DND-41 (cell line): ENCODE data around the gene GPR89B.
"Not testable (repeated sequence)": the region's sequence is repeated elsewhere in the genome, so short reads cannot be mapped to it uniquely, and the experiment has no call there.

ENCODE experiments used
- ATAC-seq: fragments of 200-7000 bp; cut with Tn5 transposase; 3 replicates; pipeline ENCODE4 v1.9.1; 2021; ENCODE audit warnings: low read depth; ENCODE audit not compliant: insufficient read depth
- DNase-seq: peaks from one replicate; pipeline ENCODE4 v3.0.0-alpha.2; 2020
- H2AFZ ChIP-seq: 2 replicates; pipeline ENCODE4 v1.6.0; 2012; ENCODE audit warnings: low read depth, low read length
- H3K27ac ChIP-seq: 2 replicates; pipeline ENCODE4 v1.5.1; 2012; ENCODE audit warnings: low read length, inconsistent platforms
- H3K27me3 ChIP-seq: fragments of 200-600 bp; sonication (generic); 2 replicates; pipeline ENCODE4 v1.6.0; 2012; ENCODE audit warnings: low read length, mild to moderate bottlenecking, inconsistent platforms; ENCODE audit not compliant: insufficient read depth, poor library complexity
- H3K36me3 ChIP-seq: 2 replicates; pipeline ENCODE4 v1.5.1; 2012; ENCODE audit warnings: low read length, inconsistent platforms; ENCODE audit not compliant: insufficient read depth
- H3K4me1 ChIP-seq: 2 replicates; pipeline ENCODE4 v1.5.1; 2012; ENCODE audit warnings: mild to moderate bottlenecking, low read length; ENCODE audit not compliant: insufficient read depth
- H3K4me2 ChIP-seq: 2 replicates; pipeline ENCODE4 v1.6.0; 2012; ENCODE audit warnings: mild to moderate bottlenecking, moderate library complexity, low read length, inconsistent platforms; ENCODE audit not compliant: insufficient read depth
- H3K4me3 ChIP-seq, 2 experiments: fragments of 200-600 bp in 1 of 2; shearing (Covaris generic) in 1 of 2; 2 replicates each; pipeline ENCODE4 v1.5.1; 2012 to 2016; ENCODE audit warnings: inconsistent platforms in 2 of 2, low read length in 2 of 2, mild to moderate bottlenecking in 2 of 2, low read depth in 1 of 2, moderate library complexity in 1 of 2
- H3K79me2 ChIP-seq: 2 replicates; pipeline ENCODE4 v1.6.0; 2012; ENCODE audit warnings: low read length, inconsistent platforms; ENCODE audit not compliant: insufficient read depth
- H3K9ac ChIP-seq: 2 replicates; pipeline ENCODE4 v1.6.0; 2012; ENCODE audit warnings: low read depth, mild to moderate bottlenecking, inconsistent platforms, low read length, moderate library complexity
- H3K9me3 ChIP-seq: 2 replicates; pipeline ENCODE4 v1.5.1; 2012; ENCODE audit warnings: low read length, moderate library complexity, mild to moderate bottlenecking, inconsistent platforms; ENCODE audit not compliant: insufficient read depth, severe bottlenecking
- H4K20me1 ChIP-seq: 2 replicates; pipeline ENCODE4 v1.6.0; 2012; ENCODE audit warnings: low read length; ENCODE audit not compliant: insufficient read depth
- CTCF ChIP-seq: IDR thresholded peaks from 2 replicates; pipeline ENCODE4 v1.5.1; 2012; ENCODE audit warnings: borderline replicate concordance, low read length, moderate library complexity, mild to moderate bottlenecking; ENCODE audit not compliant: poor library complexity, severe bottlenecking; ENCODE audit errors: extremely low read depth
- EZH2 ChIP-seq: IDR thresholded peaks from 3 replicates; pipeline ENCODE4 v1.6.1; 2012; ENCODE audit warnings: borderline replicate concordance, low read depth, mild to moderate bottlenecking, moderate library complexity, low read length, inconsistent platforms; ENCODE audit not compliant: severe bottlenecking

GPR89B gene

GRCh38 chr1:147913362-147913942, 14.8 kb upstream of the GPR89B start:
- no peak for DNase-seq
- Histone ChIP-seq H3K9me3 (no peaks in the 10 kb centered on the region), H2AFZ (no peak overlapping the region), H3K4me1 (no peaks in the 10 kb centered on the region), H3K27ac (no peak overlapping the region), H3K4me2 (no peak overlapping the region), H3K27me3 (peaks cover 32% of the 10 kb centered on the region), H3K4me3 (no peak overlapping the region), H4K20me1 (no peaks in the 10 kb centered on the region), H3K79me2 (no peaks in the 10 kb centered on the region), H3K9ac (no peak overlapping the region), H3K36me3 (no peaks in the 10 kb centered on the region)
- ATAC-seq = no peak
- no peak for TF ChIP-seq EZH2
- TF ChIP-seq CTCF = no peak

- ATAC-seq (no peak), DNase-seq (no peak)
- Histone ChIP-seq H2AFZ (no peak overlapping the region), H3K4me3 (no peak overlapping the region), H3K4me2 (no peak overlapping the region), H3K27me3 (peaks cover 9% of the 10 kb centered on the region), H3K9ac (no peak overlapping the region), H3K79me2 (no peaks in the 10 kb centered on the region), H3K36me3 (no peaks in the 10 kb centered on the region), H4K20me1 (no peaks in the 10 kb centered on the region), H3K27ac (no peak overlapping the region), H3K4me1 (no peaks in the 10 kb centered on the region), H3K9me3 (no peaks in the 10 kb centered on the region)
- no peak for TF ChIP-seq CTCF
- no peak for TF ChIP-seq EZH2
Measured at GRCh38 chr1:147919896-147920295, 8.3 kb upstream of the GPR89B start.

- Histone ChIP-seq H3K9me3 (no peaks in the 10 kb centered on the region), H3K36me3 (no peaks in the 10 kb centered on the region), H3K4me1 (peaks cover 6% of the 10 kb centered on the region; the same call in 1 of the 2 replicates), H3K4me2 (no peak overlapping the region), H2AFZ (no peak overlapping the region), H3K27ac (no peak overlapping the region), H3K27me3 (peaks cover 2% of the 10 kb centered on the region), H3K4me3 (no peak overlapping the region), H4K20me1 (no peaks in the 10 kb centered on the region), H3K79me2 (peaks cover 10% of the 10 kb centered on the region), H3K9ac (no peak overlapping the region)
- DNase-seq (no peak), ATAC-seq (no peak)
- TF ChIP-seq EZH2 (no peak), CTCF (no peak)
Measured at GRCh38 chr1:147924813-147925212, 3.4 kb upstream of the GPR89B start.

- H3K4me3 ChIP-seq, H3K27me3 ChIP-seq, H3K36me3 ChIP-seq, H3K4me2 ChIP-seq, H2AFZ ChIP-seq, H3K9me3 ChIP-seq, ATAC-seq, H4K20me1 ChIP-seq, H3K27ac ChIP-seq, H3K9ac ChIP-seq, DNase-seq: not testable (repeated sequence)
- peaks cover 16% of the 10 kb centered on the region for H3K79me2 ChIP-seq
- H3K4me1 ChIP-seq = peaks cover 15% of the 10 kb centered on the region; the same call in 1 of the 2 replicates
Measured at GRCh38 chr1:147927215-147927614, 1.0 kb upstream of the GPR89B start.

- H3K9ac ChIP-seq, H3K4me2 ChIP-seq, ATAC-seq, H3K9me3 ChIP-seq, DNase-seq, H2AFZ ChIP-seq, H3K36me3 ChIP-seq, H3K27me3 ChIP-seq, H3K4me3 ChIP-seq, H3K27ac ChIP-seq, H4K20me1 ChIP-seq: not testable (repeated sequence)
- peaks cover 16% of the 10 kb centered on the region for H3K79me2 ChIP-seq
- peaks cover 15% of the 10 kb centered on the region; the same call in 1 of the 2 replicates for H3K4me1 ChIP-seq
Measured at GRCh38 chr1:147927689-147928088, 531 bp upstream of the GPR89B start.

GRCh38 chr1:147931137-147931536, 2.9 kb downstream of the GPR89B start:
- H3K27ac ChIP-seq, ATAC-seq, H4K20me1 ChIP-seq, H3K4me2 ChIP-seq, H3K27me3 ChIP-seq, H3K4me3 ChIP-seq, H3K9ac ChIP-seq, H2AFZ ChIP-seq, H3K36me3 ChIP-seq, H3K9me3 ChIP-seq, DNase-seq: not testable (repeated sequence)
- Histone ChIP-seq H3K79me2 (peaks cover 16% of the 10 kb centered on the region), H3K4me1 (peaks cover 15% of the 10 kb centered on the region; the same call in 1 of the 2 replicates)
